ENCODE data around the gene METTL16. TPM values are rescaled to one million over a fixed set of nuclear protein-coding genes. Genes with fewer than 3 reads are reported as not detected.

The METTL16 gene
- total RNA-seq, 1 experiment from 2014 or later, result 21.2 TPM

DNA sequence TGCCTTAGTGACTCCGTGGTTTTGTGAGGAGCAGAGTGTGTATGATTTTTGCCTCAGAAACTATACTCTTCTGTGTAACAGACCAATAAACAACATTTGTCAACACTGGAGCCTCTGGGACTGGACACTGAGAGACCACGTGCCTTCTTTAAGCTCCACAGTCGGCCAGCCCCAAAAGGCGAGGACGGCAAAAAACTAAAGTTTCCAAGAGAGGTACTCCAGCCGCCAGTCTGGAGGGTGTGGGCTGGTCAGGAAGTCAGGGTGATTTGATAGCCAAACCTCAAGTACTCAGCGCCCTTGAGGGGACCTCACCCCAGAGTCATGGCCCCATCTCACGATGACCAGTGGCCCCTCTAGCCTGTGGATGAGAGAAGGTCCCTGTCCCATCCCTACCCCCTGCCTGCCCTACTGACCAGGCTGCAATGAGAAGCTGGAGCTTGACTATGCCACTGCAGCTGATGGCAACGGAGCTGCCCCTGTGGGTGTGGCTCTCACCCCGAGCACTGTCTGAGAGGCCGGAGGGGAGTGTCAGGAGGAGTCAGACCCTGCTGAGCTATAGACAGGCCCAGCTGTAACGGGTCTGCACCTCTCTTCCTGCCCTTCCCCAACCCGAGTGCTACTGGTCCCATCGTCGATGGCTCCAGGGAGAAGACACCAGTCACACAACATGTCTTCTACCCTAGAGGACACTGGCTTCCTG is 130.6 kb downstream of the METTL16 start:
- DNase-seq (ENCODE audit: low read depth), result no peak

DNA sequence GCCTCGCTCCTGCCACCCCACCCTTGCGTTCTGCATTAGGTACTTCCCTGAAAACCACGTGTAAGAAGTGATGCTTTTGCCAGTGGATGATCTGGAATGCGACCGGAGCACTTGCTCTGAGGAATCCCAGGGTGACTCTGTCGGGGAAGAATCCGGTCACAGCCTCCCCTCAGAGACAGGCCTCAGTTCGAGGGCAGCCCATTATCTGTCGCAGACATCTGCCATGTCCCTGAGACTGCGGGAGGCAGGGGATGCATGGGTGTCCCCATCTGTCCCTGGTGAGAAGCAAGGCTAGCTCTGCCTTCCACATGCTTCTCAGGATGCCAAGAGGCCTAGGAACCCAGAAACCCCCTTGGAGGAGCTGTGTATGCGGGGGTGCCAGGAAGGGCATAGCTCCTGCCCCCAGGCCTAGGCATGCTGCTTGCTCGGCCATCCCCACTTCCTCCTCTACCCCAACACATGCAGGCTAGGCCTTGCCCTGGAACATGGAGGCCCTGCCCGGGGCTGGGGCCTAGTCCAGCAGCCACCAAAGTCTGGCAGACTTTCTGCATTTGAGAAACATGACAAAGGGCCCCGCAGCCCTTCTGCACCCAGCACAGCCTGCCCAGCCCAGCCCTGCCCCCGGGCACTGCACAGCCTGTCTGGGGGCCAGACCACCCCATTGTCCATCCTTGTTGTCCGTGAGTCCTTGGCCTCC is 131.3 kb downstream of the METTL16 start:
- no peak for DNase-seq (ENCODE audit: low read depth)

DNA sequence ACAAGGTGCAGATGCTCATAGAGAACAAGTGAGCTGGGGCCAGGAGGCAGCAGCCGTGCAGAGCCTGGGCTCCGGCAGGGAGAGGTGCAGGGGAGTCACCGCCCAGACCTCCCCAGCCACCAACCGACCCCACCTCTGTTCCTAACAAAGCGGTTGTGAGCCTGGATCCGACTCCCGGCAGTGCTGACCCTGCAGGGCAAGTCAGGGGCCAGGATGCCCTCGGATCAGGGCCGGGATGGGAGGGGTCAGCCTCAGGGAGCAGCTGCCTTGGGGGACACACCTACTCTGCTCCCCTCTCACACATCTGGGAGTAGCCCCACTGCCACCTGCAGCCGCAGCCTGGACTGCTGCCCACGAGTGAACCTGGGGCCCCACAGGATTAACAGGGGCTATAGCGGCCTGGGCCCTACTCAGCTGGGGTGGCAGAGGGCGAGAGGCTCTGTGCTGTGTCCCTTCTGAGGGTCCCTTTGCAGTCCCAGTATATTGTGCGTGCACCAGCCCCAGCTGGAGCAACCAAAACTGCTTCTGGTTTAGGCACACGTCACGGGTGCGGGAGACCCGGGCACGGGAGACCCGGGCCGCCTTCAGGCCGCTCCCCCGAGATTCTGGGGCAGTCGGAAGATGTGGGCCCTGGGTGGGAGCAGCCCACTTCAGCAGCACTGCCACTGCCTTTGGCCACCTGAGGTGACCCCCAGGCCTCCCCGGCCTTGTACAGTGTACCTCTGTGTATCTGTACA is 132.0 kb downstream of the METTL16 start:
- DNase-seq (ENCODE audit: low read depth), result no peak

DNA sequence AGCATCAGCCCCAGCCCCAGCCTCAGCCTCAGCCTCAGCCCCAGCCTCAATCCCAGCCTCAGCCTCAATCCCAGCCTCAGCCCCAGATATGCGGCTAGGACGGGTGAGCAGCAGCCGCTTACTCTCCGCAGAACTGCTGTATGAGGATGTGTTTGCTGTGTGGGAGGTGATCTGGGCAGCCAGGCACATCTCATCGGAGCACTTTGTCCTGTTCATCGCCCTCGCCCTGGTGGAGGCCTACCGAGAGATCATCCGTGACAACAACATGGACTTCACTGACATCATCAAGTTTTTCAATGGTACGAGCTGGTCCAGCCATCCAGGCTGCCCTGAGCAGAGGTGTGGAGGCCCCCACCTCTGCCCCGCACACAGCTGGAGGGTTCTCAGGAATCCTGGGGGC is 132.8 kb downstream of the METTL16 start:
- DNase-seq (ENCODE audit: low read depth), result no peak

DNA sequence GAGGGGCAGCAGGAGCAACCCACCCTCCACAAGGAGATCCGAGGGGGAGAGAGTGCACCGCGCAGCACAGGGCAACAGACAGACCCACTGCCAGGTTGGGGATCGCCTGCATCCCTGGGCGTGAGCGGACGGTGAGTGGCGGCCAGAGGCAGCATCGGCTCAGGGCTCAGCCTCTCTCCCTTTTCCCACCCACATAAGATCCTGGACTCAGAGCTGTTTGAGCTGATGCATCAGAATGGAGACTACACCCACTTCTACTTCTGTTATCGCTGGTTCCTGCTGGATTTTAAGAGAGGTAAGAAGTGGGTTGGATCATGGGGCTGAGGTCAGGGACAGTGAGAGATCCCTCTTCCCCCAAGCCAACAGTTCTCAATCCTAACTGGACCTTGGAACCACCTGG is 134.0 kb downstream of the METTL16 start:
- DNase-seq (ENCODE audit: low read depth), result no peak

DNA sequence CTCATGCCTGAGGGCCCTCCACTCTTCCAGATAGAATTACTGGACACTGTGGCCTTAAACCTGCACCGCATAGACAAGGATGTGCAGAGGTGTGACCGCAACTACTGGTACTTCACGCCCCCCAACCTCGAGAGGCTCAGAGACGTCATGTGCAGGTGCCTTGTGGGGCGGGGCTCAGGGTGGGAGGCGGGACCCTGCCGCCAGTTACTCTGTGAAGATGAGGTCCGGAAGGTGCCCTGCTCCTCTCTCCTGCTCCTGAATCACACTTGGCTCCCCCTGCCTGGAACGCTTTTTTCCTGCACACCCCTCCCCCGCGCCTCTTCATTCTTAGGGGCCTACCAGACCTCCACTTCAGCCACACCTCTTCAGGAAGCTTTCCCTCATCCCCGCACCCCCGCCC is 135.6 kb downstream of the METTL16 start:
- no peak for DNase-seq (ENCODE audit: low read depth)

DNA sequence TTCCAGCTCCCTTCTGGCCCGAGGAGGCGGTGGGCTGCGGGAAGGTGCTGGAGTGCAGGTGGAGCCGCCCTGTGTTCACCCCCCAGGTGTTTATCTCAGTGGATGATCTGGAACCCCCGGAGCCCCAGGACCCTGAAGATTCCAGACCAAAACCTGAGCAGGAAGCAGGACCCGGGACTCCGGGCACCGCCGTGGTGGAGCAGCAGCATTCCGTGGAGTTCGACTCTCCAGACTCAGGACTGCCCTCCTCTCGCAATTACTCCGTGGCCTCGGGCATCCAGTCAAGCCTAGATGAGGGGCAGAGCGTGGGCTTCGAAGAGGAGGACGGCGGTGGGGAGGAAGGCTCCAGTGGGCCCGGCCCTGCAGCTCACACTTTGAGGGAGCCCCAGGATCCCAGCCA is 136.3 kb downstream of the METTL16 start:
- no peak for DNase-seq (ENCODE audit: low read depth)

DNA sequence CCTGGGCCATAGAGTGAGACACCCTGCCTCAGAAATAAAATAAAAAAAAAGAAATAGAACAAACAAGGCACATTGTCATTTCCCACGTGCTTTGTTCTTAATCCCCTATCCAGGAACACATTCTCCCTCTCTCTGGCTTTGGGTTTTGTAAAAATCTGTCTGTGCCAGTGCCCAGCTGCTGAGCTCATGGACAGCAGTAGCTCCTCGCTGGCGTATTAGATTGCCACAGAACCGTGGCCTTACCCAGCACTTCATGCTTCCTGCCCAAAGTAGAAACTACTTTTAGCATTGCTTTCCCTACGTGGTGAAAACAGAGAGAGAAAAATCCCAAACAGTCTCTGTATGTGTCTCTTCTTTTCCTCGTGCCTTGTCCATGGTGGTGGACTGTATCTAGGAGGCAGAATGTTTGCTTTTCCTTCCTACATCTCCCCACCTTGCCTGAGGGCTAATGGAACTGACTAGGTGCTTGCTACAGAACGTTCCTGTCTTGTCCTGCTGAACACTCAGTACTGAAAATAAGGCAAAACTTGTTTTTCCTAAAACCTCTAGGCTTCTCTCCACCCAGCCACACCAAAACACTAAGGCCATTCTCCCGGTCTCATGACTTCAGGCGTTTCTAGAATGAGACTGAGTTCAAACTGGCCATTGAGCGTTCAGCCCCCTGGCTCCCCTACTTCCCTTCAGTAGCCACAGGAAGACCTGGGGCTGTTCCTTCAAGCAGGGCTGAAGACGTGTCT is 137.0 kb downstream of the METTL16 start:
- no peak for DNase-seq (ENCODE audit: low read depth)

DNA sequence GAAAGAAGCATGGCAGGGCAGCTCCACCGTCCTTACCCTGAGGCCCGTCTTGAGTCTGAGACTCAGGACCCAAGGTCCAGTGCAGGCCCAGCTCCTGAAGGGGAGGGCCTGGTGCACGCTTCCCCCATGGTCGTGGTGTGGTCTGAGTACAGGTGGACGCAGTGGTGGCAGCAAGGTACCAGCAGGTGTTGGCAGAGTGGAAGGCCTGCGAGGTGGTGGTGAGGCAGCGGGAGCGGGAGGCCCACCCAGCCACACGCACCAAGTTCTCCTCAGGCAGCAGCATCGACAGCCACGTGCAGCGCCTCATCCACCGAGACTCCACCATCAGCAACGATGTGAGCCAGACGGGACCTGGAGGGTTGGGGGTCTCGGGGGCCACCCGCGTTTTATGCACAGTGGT is 138.5 kb downstream of the METTL16 start:
- no peak for DNase-seq (ENCODE audit: low read depth)

DNA sequence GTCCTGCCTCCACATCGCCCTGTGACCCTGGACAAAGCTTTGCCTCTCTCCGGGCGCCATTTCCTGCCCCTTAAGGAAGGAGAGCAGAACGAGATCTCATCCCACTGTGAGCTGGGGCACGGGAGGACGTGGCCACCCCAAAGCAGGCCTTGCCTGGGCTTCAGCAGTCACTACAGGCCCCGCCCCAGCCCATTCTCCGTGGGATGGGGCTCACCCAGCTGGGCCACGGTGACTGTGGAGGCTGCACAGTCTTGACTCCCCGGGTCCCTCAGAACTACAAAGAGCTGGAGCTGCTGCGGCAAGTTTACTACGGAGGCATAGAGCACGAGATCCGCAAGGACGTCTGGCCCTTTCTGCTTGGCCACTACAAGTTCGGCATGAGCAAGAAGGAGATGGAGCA is 139.0 kb downstream of the METTL16 start:
- no peak for DNase-seq (ENCODE audit: low read depth)

DNA sequence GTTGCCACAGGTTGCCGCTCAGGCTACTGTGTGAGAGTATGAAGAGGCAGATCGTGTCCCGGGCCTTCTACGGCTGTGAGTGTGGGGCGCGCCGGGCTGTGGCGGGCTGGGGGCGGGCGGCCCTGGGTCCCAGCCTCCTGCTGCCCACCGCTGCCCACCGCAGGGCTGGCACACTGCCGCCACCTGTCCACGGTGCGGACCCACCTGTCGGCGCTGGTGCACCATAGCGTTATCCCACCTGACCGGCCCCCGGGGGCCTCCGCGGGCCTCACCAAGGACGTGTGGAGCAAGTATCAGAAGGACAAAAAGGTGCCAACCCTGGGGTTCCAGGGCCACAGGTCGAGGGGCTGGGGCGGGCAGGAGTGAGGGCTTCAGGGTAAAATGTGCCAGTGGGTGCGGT is 139.5 kb downstream of the METTL16 start:
- no peak for DNase-seq (ENCODE audit: low read depth)

DNA sequence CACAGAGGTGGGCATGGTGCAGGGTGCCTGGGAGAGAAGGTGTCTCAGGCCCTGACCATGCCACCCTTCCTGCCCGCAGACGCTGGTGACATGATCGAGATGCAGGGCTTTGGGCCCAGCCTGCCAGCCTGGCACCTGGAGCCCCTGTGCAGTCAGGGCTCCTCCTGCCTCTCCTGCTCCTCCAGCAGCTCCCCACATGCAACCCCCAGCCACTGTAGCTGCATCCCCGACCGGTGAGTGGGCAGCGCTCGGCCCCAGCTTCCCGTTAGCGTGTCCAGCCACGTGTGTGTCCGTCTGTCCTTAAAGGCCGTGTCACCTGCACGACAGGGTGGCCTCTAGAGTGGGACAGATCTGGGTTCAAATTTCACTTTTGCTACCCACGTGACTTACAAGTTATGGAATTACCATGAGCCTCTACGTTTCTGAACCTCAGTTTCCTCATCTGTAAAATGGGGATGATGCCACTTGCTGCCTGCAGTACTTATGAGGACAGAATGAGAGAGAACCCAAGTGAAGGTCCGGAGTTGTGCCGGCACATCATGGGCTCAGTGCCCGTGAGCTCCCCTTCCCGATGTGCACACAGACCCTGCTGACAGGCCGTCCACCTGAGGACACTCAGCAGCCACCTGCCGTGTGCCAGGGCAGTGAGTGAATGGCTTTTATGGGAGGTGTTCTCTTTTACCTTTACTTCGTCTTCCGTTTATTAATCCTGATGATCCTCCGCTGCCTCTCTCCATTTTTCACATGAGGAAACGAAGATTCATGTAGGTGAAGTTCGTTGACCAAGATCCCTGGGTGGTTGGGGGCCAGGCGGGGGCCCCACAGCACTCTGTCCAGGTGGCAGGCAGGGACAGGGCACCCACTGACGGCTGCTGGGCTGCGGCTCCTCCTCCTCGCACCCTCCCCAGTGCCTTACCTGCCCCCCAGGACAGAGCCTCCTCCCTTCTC is 140.2 kb downstream of the METTL16 start:
- no peak for DNase-seq (ENCODE audit: low read depth)

DNA sequence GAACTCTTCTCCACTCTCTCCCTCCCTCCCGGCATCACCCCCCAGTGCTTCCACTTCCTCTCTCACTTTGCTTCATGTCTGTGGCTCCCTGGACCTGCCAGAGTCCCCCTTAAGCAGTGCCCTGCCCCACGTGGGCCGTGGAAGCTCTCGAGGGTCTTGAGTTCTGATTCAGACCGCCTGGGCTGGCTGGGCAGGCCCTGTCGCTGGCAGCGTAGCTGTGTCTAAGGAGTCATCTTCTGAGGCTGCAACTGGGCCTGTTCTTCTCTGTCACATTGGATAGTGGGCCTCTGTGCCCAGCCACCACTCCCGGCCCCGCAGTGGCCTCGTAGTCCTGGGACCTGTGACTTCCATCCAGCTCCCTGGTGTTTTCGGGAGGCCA is 141.5 kb downstream of the METTL16 start:
- no peak for DNase-seq (ENCODE audit: low read depth)

DNA sequence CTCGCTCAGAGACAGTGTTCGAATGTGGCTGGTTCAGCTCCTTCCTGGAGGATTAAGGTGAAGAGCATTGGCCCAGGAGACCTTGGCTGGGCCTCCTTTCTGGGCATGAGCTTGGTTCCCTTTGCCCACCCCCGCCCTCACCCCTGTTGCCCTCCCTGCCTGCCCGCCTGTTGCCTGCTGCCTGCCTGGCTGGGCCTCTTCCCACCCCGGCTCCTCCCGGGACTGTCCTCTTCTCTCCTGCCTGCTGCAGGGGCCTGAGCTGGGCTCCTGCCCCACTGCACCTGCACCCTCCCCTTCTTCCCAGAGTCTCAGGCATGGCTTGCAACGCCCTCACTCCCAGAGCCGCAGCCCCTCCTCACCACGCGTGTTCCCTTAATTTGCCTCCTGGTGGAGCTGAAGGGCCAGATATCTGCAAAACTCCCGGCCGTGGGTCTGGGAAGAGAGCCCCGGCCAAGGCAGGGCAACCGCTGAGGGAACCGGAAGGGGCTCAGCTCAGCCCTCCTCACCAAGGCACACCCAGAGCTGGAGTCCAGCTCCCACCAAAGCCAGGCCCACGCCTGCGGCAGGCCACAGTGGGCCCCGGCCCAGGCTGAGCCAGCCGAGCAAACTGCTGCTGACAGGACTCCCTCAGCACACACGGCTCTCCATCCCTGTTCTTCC is 142.0 kb downstream of the METTL16 start:
- DNase-seq (ENCODE audit: low read depth), result no peak

DNA sequence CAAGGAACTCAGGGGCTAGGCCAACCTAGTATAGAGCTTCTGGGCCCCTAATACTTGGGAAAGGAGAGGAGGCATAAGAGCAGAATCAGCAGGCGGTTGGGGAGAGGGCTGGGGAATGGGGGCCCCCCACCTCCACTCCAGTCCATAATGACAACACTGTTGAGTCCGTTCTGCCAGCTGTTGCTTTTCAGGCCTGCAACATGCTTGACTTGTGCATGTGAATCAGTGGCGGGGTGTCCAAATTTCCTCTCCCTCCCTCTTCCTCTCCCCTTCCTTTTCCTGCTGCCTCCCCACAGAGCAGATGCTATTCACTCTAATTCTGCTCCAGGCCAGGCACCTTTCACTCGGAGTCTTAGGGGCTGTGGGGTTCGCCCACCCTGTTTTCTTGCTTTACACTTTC is 142.6 kb downstream of the METTL16 start:
- DNase-seq (ENCODE audit: low read depth), result no peak

DNA sequence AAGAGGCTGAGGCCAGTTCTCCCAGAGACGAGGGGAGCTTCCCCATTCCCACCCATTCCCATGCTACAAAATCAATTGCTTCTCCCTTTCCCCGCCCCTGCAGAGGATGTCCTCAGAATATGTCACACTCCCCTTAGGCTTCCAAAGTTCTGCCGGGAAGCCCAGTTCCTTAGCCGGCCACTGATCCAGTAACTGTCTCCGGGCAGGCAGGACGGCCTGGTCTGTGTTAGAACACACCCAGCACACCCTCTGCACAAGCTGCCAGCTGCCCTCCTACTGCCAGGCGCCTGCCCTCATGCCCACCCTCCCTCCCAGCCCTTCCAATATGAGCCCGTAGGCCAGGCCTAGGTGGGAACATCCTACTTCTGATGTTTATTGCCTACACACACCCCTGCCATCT is 143.3 kb downstream of the METTL16 start:
- DNase-seq (ENCODE audit: low read depth), result no peak

DNA sequence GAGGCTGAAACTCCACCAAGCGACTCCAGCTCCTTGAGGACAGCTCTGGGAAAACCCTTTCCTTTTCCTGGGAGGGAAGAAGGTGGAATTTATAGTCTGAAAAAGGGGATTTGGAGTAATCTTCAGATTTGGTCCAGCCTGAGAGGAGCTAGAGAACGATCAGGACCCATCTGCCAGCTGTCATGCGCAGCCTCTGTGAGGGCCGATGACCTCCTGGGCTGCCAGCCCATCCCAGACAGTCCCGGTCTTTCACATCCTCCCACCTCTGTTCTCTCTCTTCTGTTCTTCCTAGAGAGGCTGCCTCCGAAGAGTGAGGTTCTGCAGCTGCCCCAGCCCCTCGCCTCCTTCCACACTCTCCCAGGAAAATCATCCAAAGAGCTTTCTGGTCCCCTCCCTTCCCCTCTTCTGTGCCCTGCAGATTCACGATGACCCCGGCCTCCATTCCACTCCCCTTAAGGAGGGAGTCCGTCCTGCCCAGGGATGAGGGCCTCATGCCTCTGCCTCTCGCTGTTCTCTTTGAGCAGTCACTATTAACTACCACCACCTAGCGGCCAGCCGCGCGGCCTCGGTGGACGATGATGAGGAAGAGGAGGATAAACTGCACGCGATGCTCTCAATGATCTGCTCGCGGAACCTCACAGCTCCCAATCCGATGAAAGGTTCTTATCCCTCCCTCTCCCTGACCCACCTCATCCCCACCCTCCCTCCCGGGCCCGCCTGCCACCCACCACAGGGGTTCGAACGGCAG is 144.8 kb downstream of the METTL16 start:
- DNase-seq (ENCODE audit: low read depth), result no peak
